GM18870 (cell line): ENCODE data around the gene GUCD1.

Experiments
- ATAC-seq: cut with Tn5 transposase; IDR thresholded peaks from one replicate; pipeline ENCODE4 v1.9.1; 2021; ENCODE audit warnings: moderate library complexity; ENCODE audit not compliant: unreplicated experiment

GUCD1 gene

GRCh38 chr22:24504956-24505736 is 49.8 kb downstream of the GUCD1 start:
- ATAC-seq = no peak

- ATAC-seq = no peak
Observed at GRCh38 chr22:24504540-24504939, 50.4 kb downstream of the GUCD1 start.

GRCh38 chr22:24503843-24504338 is 51.0 kb downstream of the GUCD1 start:
- peak; percentile 21 for ATAC-seq

GRCh38 chr22:24503137-24503842 is 51.6 kb downstream of the GUCD1 start:
- peak; percentile 42 for ATAC-seq

GRCh38 chr22:24502541-24502940 is 52.4 kb downstream of the GUCD1 start:
- no peak for ATAC-seq

GRCh38 chr22:24502034-24502433 is 52.9 kb downstream of the GUCD1 start:
- ATAC-seq = no peak

- ATAC-seq = no peak
Observed at GRCh38 chr22:24501301-24502005, 53.5 kb downstream of the GUCD1 start.

GRCh38 chr22:24500277-24500820 is 54.6 kb downstream of the GUCD1 start:
- ATAC-seq = no peak

- no peak for ATAC-seq
Observed at GRCh38 chr22:24499706-24500276, 55.1 kb downstream of the GUCD1 start.

GRCh38 chr22:24498824-24499223 is 56.1 kb downstream of the GUCD1 start:
- no peak for ATAC-seq

- no peak for ATAC-seq
Observed at GRCh38 chr22:24497841-24498258, 57.1 kb downstream of the GUCD1 start.

- ATAC-seq = no peak
Observed at GRCh38 chr22:24496661-24497060, 58.3 kb downstream of the GUCD1 start.

- no peak for ATAC-seq
Observed at GRCh38 chr22:24496234-24496633, 58.7 kb downstream of the GUCD1 start.

GRCh38 chr22:24495365-24495675 is 59.6 kb downstream of the GUCD1 start:
- no peak for ATAC-seq

GRCh38 chr22:24494528-24495364 is 60.2 kb downstream of the GUCD1 start, which contains the start of gene UPB1:
Gene UPB1, plus strand, starts transcription at chr22:24495332. Its CDS starts 72 bp downstream, at chr22:24495404.
- no peak for ATAC-seq

- no peak for ATAC-seq
Observed at GRCh38 chr22:24494167-24494527, 60.8 kb downstream of the GUCD1 start.

- ATAC-seq = no peak
Observed at GRCh38 chr22:24492391-24492790, 62.5 kb downstream of the GUCD1 start.
